Measurements from ENCODE around the gene MTPN. TPM values are rescaled to one million over a fixed set of nuclear protein-coding genes. Genes with fewer than 3 reads are reported as not detected.

The MTPN gene
- total RNA-seq, 1 donor from 2014 or later, result 114 TPM

- peak overlapping the region; percentile 7 for H3K27ac Mint-ChIP-seq
- H3K27me3 Mint-ChIP-seq (ENCODE audit: low read depth), result no peaks in the 10 kb centered on the region
- peaks cover 13% of the 10 kb centered on the region for H3K36me3 Mint-ChIP-seq
- no peak for DNase-seq (ENCODE audit: low spot score in 2 of 2, unreplicated experiment in 2 of 2)
- TF ChIP-seq CTCF (IDR thresholded peaks at IDR 0.05; ENCODE audit: unreplicated experiment), result no peak
- no peaks in the 10 kb centered on the region for H3K9me3 Mint-ChIP-seq
- H3K4me3 Mint-ChIP-seq, result no peak overlapping the region
- H3K4me1 Mint-ChIP-seq, result peaks cover 24% of the 10 kb centered on the region
Observed at GRCh38 chr7:135970682-135971365, 6.3 kb downstream of the MTPN start.

- no peak for TF ChIP-seq CTCF (IDR thresholded peaks at IDR 0.05; ENCODE audit: unreplicated experiment)
- peaks cover 13% of the 10 kb centered on the region for H3K36me3 Mint-ChIP-seq
- H3K4me1 Mint-ChIP-seq, result peaks cover 20% of the 10 kb centered on the region
Observed at GRCh38 chr7:135970045-135970444, 7.1 kb downstream of the MTPN start.

GRCh38 chr7:135966341-135967043, 10.7 kb downstream of the MTPN start:
- no peak for TF ChIP-seq CTCF (IDR thresholded peaks at IDR 0.05; ENCODE audit: unreplicated experiment)
- H3K36me3 Mint-ChIP-seq, result peaks cover 13% of the 10 kb centered on the region
- DNase-seq (ENCODE audit: low spot score in 2 of 2, unreplicated experiment in 2 of 2), result no peak
- no peaks in the 10 kb centered on the region for H3K27me3 Mint-ChIP-seq (ENCODE audit: low read depth)
- no peak overlapping the region for H3K27ac Mint-ChIP-seq
- peaks cover 11% of the 10 kb centered on the region for H3K4me1 Mint-ChIP-seq
- H3K9me3 Mint-ChIP-seq, result no peaks in the 10 kb centered on the region
- no peak overlapping the region for H3K4me3 Mint-ChIP-seq

More at GRCh38 chr7:135970045-135970444, 7.1 kb downstream of the MTPN start:
- H3K27ac Mint-ChIP-seq, result no peak overlapping the region
- DNase-seq (ENCODE audit: low spot score in 2 of 2, unreplicated experiment in 2 of 2), result no peak
- H3K9me3 Mint-ChIP-seq, result no peaks in the 10 kb centered on the region
- no peaks in the 10 kb centered on the region for H3K27me3 Mint-ChIP-seq (ENCODE audit: low read depth)
- no peak overlapping the region for H3K4me3 Mint-ChIP-seq

- Mint-ChIP-seq H3K27me3 (ENCODE audit: low read depth) (no peaks in the 10 kb centered on the region), H3K9me3 (no peaks in the 10 kb centered on the region), H3K4me3 (no peak overlapping the region), H3K36me3 (peaks cover 13% of the 10 kb centered on the region), H3K4me1 (peaks cover 12% of the 10 kb centered on the region), H3K27ac (no peak overlapping the region)
- no peak for TF ChIP-seq CTCF (IDR thresholded peaks at IDR 0.05; ENCODE audit: unreplicated experiment)
- no peak for DNase-seq (ENCODE audit: low spot score in 2 of 2, unreplicated experiment in 2 of 2)
Observed at GRCh38 chr7:135965602-135966001, 11.6 kb downstream of the MTPN start.

GRCh38 chr7:135964791-135965190, 12.4 kb downstream of the MTPN start:
- Mint-ChIP-seq H3K4me1 (peaks cover 19% of the 10 kb centered on the region), H3K27me3 (ENCODE audit: low read depth) (no peaks in the 10 kb centered on the region), H3K36me3 (peaks cover 9% of the 10 kb centered on the region), H3K4me3 (no peak overlapping the region), H3K9me3 (no peaks in the 10 kb centered on the region), H3K27ac (no peak overlapping the region)
- DNase-seq (ENCODE audit: low spot score in 2 of 2, unreplicated experiment in 2 of 2), result no peak
- no peak for TF ChIP-seq CTCF (IDR thresholded peaks at IDR 0.05; ENCODE audit: unreplicated experiment)

Data from mesothelial cell of epicardium (in vitro differentiated cells).